Omental fat pad (tissue), 4 donors: ENCODE data around the gene C1QL4. TPM values are rescaled to one million over a fixed set of nuclear protein-coding genes. Genes with fewer than 3 reads are reported as not detected.

Experiments used
- ATAC-seq: fragments of 150-250 bp; one replicate; pipeline ENCODE4 v1.9.1; 2016; ENCODE audit warnings: mild to moderate bottlenecking, moderate library complexity; ENCODE audit not compliant: low FRiP score
- DNase-seq: peaks from one replicate; pipeline ENCODE4 v3.0.0-alpha.2; 2019; ENCODE audit warnings: low spot score
- total RNA-seq, 4 donors: library from RNA; depleted of rRNA; stranded (reverse); fragments of >200 nt; gene quantifications; one replicate each; pipeline ENCODE4 v1.1.0, GENCODE V29; 2016
- TF ChIP-seq, protein P1 (sequence below), 3 donors: fragments of 450-650 bp; IDR thresholded peaks; one replicate each; pipeline ENCODE4 v1.5.1; 2016 to 2017; ENCODE audit warnings: antibody characterized with exemption in 3 of 3, mild to moderate bottlenecking in 3 of 3, moderate library complexity in 2 of 3

C1QL4 gene
- total RNA-seq, 4 donors from 2014 or later, result 0.65 to 1.1 TPM; not detected in 2

DNA sequence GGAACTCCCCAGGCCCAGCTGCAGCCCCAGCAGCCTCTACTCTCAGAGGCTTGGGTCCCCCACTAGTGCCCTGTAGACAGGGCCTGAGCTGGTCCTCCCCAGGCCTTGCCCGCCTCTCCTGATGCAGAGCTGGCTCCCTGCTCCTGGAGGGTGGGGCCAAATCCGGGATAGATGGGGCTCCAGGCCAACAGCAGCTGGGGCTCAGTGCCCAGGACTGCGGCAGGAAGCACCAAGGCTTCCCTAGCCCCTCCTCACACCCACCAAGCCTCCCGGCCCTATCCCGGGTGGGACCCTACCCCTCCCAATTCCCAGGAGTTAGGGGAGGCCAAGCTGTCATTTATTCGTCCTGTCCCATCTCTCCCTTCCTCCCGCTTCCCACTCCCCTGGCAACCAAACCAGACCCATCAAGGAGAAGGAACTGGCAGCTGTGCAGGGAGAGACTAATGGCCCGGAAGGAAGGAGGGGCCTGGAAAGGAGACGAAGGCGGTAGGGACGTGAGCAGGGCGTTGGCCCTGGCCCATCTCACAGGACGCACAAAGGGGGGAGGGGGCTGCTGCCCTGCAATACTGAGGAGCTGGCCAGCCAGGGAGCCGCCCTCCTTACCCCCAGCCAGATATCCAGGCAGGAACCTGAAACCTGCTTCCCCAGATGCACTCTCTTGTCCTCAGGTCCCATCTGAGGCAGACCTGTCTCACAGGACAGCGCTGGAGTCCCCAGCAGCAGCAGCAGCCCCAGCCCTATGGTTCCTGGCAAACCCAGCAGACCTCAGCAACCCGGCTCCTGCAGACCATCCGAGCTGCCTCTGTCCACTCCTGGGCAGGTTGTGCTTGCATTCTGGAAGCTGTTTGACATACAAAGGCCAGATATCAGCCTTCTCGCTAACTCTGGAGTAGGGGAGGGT lies 43.7 kb downstream of the C1QL4 start:
- DNase-seq, result no peak
- TF ChIP-seq, protein P1, sequence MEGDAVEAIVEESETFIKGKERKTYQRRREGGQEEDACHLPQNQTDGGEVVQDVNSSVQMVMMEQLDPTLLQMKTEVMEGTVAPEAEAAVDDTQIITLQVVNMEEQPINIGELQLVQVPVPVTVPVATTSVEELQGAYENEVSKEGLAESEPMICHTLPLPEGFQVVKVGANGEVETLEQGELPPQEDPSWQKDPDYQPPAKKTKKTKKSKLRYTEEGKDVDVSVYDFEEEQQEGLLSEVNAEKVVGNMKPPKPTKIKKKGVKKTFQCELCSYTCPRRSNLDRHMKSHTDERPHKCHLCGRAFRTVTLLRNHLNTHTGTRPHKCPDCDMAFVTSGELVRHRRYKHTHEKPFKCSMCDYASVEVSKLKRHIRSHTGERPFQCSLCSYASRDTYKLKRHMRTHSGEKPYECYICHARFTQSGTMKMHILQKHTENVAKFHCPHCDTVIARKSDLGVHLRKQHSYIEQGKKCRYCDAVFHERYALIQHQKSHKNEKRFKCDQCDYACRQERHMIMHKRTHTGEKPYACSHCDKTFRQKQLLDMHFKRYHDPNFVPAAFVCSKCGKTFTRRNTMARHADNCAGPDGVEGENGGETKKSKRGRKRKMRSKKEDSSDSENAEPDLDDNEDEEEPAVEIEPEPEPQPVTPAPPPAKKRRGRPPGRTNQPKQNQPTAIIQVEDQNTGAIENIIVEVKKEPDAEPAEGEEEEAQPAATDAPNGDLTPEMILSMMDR (IDR thresholded peaks at IDR 0.05), result no peak
- peak; percentile 71 for ATAC-seq

DNA sequence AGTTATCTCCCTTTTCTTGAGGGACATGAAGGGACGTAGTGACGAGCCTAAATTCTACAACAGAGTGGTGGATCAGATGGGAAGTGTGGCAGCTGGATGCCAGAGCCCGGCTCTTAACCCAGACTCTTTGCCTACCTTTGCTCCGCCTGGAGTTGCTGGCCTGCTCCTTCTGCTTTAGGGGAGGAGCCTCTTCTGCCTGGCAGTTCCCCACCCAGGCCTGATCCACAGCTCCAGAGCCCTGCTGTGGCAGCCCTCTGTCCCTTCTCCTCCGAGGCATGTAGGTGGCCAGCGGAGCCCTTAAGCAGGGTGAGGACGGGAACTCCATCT lies 44.3 kb downstream of the C1QL4 start:
- DNase-seq (no peak), ATAC-seq (peak; percentile 55)
- TF ChIP-seq, protein P1 (IDR thresholded peaks at IDR 0.05), result no peak

- ATAC-seq, result no peak
- TF ChIP-seq, protein P1 (IDR thresholded peaks at IDR 0.05), result no peak
- no peak for DNase-seq
Measured at GRCh38 chr12:49288922-49289555, 47.9 kb downstream of the C1QL4 start.

DNA sequence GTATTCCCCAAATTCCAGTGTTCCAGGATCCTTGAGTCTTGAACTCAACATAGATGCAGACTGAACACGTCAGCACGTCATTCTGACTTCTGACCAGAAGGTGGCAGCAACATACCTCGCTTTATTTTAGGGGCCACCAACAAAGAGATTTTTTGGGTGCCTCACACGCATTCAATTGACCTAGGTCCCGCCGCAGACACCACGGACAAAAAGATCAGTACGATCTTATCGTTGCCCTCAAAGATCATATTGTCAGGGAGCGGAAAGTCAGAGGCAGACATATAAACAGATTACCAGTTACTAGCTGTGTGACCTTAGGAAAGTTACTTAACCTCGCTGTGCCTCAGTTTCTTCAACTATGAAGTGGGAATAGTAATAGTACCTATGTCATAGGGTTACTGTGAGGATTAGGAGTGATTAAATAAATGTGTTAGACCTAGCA lies 48.6 kb downstream of the C1QL4 start:
- peak; percentile 63 for DNase-seq
- ATAC-seq, result no peak
- TF ChIP-seq, protein P1 (IDR thresholded peaks at IDR 0.05), result peak in 1 of 3 donors; percentile 54

- DNase-seq, result no peak
- TF ChIP-seq, protein P1 (IDR thresholded peaks at IDR 0.05), result no peak
- no peak for ATAC-seq
Measured at GRCh38 chr12:49287876-49288275, 49.1 kb downstream of the C1QL4 start.

DNA sequence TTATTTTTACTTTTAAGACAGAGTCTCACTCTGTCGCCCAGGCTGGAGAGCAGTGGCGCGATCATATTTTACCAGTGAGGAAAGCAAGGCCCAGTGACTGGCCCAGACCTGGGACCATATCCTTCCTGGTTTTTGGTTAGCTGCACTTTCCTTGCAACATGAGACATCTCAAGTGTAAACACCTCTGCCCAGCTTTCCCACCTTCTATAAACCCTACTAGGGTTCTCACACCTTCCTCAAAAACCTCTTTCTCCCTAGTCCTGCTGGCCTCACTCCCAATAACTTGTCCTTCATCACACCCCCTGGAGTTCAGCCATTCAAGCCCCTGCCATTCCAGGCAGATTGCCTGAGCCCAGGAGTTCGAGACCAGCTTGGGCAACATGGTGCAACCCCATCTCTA lies 52.3 kb downstream of the C1QL4 start:
- TF ChIP-seq, protein P1 (IDR thresholded peaks at IDR 0.05), result no peak
- no peak for DNase-seq

More for the DNA sequence above, 52.3 kb downstream of the C1QL4 start:
- ATAC-seq, result no peak
